Stimulated activated CD4-positive, alpha-beta T cell treated with anti-CD3 and anti-CD28 coated beads, Interleukin-12 subunit alpha, Interleukin-12 subunit beta, amount 100 ng/mL, for 48 hours (primary cell): ENCODE measurements around the gene EID1.
A peak's percentile ranks its signal among the peaks of the same experiment; 100 is the strongest.
"Not testable (repeated sequence)": the region's sequence is repeated elsewhere in the genome, so short reads cannot be mapped to it uniquely, and the experiment has no call there.

ENCODE experiments used
- DNase-seq, 3 donors: peaks; one replicate each; pipeline ENCODE4 v3.0.0-alpha.2; 2020; ENCODE audit warnings: low read depth in 2 of 3, low spot score in 1 of 3

Gene EID1

DNA sequence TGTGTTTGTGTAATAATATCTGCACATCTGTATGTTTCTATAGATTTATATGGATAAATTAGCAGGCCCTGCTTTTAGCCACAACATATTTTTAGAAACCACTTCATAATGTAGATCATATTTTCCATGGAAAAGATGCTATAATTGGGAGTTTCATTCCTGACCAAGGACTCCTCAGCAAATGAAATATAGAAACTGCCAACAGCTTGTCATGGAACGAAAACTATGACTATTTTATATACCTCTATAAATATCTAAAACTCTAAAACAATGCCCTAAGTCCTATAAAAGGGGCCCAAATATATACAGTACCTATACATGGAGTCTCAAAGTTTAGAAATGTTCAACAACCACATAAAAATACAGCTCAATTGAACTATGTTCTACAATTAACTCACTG, 27.9 kb downstream of the EID1 start:
- no peak for DNase-seq

DNA sequence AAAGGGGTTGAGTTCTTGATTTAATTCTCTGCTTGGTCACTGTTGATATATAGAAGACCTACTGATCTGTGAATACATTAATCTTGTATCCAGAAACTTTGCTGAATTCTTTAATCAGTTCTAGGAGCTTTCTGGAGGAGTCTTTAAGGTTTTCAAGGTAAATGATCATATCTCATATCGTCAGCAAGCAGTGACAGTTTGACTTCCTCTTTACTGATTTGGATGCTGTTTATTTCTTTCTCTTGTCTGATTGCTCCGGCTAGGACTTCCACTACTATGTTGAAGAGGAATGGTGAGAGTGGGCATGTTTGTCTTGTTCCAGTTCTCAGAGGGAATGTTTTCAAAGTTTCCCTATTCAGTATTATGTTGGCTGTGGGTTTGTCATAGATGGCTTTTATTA, 31.4 kb downstream of the EID1 start:
- not testable (repeated sequence) for DNase-seq

DNA sequence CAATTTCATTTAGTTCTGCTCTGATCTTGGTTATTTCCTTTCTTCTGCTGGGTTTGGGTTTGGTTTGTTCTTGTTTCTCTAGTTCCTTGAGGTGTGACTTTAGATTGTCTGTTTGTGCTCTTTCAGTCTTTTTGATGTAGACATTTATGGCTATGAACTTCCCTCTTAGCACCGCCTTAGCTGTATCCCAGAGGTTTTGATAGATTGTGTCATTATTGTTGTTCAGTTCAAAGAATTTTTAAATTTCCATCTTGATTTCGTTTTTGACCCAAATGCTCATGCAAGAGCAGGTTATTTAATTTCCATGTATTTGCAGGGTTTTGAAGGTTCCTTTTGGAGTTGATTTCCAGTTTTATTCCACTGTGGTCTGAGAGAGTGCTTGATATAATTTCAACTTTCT, 32.6 kb downstream of the EID1 start:
- DNase-seq: not testable (repeated sequence)

DNA sequence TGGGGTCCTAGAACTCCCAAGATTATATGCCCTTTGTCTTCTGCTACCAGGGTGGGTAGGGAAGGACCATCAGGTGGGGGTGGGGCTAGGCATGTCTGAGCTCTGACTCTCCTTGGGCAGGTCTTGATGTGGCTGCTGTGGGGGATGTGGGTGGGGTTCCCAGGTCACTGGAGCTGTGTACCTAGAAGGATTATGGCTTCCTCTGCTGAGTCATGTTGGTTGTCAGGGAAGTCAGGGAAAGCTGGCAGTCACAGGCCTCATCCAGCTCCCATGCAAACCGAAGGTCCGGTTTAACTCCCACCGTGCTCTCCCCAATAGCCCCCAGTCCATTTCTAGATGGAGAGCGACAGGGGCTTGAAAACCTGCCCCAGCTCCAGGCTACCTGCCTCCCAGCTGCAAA, 35.2 kb downstream of the EID1 start:
- DNase-seq: no peak

DNA sequence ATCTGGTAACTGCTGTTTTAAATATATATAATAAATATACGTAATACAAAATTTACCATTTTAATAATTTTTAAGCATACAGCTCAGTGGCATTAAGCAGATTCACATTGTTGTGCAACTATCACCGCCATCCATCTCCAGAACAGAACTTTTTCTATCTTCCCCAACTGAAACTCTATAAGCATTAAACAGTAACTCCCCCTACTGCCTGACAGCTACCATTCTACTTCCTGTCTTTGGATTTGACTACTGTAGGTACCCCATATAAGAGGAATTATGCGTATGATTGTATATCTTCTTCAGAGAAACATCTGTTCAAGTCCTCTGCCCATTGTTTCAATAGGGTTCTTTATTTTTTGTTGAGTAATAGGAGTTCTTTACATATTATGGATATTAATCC, 36.8 kb downstream of the EID1 start:
- no peak for DNase-seq

DNA sequence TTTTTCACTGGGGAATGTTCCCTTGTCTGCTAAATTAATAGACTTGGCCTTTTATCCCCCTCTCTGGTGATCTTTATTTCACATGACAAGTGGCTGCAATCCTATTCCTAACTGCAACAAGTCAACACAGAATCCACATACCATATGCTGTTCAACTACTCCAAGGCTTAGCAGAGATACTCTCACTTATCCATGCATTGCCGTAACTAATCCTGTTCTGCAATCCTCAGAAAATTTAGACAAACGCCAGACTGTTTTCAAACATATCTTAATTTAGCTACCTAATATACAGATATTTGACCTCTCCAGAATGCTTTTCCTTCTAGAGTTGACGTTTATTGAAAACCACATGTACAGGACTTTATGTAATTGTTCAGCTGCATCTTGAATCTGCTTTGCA, 37.9 kb downstream of the EID1 start:
- no peak for DNase-seq

DNA sequence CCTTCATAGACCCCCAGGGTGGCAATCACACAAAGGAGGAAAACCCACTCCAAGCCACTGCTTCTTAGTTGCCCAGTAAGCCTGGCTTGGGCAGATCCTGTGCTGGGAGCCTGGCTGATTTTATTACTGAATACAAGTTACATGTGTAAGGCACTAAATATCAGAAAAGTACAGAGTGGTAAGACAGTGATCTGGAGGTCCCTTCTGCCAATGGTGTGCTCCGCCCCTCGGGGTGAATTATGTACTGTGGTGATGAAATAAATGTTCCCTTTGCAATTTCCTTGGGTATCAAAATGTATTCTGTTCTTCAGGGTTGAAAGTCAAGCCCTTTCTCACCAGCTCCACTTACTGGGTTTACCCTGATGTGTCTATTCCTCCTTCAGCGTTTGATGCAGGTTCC, 38.8 kb downstream of the EID1 start:
- DNase-seq: no peak

DNA sequence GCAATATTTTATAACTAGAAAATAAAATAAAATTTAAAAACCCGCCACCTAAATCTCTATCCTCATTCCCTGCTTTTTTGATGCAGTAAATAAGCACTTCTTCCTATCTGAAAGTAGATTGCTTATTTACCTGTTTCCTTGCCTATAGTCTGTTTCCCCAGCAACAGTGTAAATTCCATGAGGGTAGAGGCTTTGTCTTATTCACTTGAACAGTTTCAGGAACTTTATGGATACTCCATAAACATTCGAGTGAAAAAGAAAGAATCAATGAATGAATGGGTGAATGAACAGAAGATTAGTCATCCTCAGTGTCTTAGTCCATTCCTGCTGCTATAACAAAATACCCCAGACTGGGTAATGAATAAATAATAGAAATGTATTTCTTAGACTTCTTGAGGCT, 44.1 kb downstream of the EID1 start:
- no peak for DNase-seq

DNA sequence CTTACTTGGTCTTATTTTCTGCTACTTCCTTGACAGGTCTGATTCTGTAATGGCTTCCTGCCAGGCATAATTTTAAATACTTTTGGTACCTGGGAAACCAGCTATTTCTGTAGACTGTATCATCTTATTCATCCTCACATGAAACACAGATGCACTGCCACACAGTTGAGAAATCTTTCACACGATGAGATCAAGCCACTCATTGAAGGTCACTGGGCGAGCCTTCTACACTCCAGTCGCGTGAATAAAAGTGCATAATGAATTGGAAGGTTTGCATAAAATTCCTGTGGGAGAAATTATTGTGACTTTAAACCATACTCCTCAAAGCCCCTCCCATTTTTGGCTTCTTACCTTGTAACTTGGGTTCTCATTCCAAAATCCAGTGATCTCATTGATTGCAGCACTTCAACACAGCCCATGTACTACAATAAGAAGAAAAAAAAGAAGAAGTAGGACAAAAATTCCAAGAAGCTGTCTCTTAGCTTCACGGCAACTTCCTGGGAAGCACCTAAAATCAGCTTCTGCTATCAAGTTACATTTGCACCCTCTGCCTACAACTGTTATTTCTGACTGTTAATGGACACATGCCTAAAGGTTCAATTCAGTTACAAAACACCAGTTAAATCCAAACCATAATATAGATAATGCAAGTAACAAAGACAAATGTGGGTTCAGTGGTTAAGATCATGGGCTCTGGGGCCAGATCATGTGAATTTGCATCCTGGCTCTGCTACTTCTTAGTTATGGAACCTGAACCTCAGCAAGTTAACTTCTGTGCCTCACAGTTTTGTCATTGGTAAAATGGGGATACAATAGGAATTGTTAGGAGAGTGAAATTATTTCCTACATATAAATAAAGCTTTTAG, 46.8 kb downstream of the EID1 start:
- DNase-seq: no peak

DNA sequence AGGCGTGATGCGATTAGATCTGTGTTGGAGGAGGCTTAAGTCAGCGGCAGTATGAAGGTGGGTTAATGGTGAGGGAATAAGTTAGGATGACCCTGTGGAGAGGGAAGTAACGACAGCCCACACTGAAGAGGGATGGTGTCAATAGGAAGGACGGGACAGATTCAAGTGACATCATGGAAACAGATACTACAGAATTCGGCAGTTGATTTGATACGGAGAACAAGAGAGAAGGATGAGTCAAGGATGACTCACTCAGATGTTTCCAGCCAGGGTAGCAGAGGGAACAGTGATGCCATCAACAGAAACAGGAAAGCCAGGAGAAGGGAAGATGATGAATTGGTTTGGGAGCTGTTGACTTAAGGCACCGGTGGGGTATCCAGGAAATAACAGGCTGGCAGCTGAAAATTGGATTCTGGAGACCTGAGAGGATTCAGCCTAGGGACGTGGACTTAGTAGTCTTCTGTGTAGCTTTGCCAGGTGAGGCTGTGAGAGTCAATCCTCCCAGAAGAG, 47.8 kb downstream of the EID1 start:
- DNase-seq: peak in 1 of 3 donors; percentile 45

DNA sequence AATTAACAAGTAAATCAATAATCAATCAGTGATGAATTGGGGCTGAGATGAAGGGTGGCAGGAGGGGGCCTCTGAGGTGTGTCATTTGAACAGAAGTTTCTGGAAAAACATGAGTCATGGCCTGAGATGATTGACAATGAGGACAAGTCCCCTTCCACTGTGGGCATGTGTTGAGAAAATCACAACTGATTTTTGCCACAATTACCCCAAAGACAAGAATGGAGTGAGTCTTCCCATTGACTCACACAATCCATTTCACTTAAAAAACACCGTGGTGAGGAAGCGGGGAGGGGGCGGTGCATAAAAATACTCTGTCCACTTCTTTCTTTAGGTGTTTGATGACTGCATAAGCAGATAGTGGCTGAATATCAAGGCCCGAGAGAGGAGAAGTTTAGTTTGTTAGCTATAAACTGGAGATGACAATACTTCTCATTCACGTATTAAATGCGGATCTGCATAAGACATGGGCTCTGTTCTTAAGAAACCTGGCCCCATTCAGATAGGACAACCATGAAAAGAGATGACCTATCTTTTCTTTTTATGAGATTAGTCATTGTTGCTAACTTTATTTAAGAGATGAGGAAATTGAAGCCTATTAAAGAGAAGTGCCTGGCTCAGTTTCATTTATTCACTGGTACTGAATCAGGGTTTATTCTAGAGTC, 51.1 kb downstream of the EID1 start:
- peak; percentile 48 to 56 (median 51) for DNase-seq

DNA sequence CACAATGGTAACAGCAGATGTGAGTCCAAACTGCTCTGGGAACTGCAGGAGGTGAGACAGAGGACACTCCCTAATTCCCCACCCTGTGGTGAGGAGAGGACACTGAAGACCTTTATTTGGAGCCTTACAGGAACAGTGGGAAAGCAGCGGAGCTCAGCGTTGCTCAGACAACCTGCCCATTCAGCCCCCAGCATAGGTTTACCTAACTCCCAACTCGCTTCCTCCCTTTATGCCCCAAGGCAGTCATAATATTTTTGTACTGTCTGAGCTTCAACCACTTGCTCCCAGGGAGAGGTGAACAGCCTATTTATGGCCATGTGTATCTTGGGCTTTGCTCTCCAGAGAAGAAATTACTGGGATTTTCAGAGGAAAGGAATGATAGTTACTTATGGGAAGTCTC, 51.7 kb downstream of the EID1 start:
- DNase-seq: no peak
